GM23338 (cell line): ENCODE data around the gene TMEM163.

Experiments
- CTCF ChIP-seq, 2 experiments: fragments of 200-600 bp in 1 of 2; sonication (generic) in 1 of 2; conservative IDR thresholded peaks; 2 replicates each; pipeline versions ENCODE4 v1.5.1 to v1.6.1; 2016 to 2017; ENCODE audit warnings: antibody characterized with exemption in 2 of 2, low read depth in 2 of 2, mild to moderate bottlenecking in 2 of 2, moderate library complexity in 1 of 2
- EZH2 ChIP-seq: fragments of 200-600 bp; sonication (generic); IDR thresholded peaks from one replicate; pipeline ENCODE4 v1.8.0; 2017; ENCODE audit warnings: antibody characterized with exemption, mild to moderate bottlenecking, low read depth; ENCODE audit not compliant: unreplicated experiment
- EZH2phosphoT487 ChIP-seq: fragments of 200-600 bp; sonication (generic); IDR thresholded peaks from one replicate; pipeline ENCODE4 v1.8.1; 2018; ENCODE audit warnings: antibody characterized with exemption; ENCODE audit not compliant: unreplicated experiment

GRCh38 chr2:134675314-134675713 is 43.5 kb downstream of the TMEM163 start:
- TF ChIP-seq EZH2 (no peak), CTCF (conservative IDR thresholded peaks at IDR 0.05; ENCODE audit: low read depth in 2 of 2) (no peak), EZH2phosphoT487 (no peak)
